Measurements from ENCODE around the gene PTDSS2.

Gene PTDSS2

GRCh38 chr11:537622-538430, 87.7 kb downstream of the PTDSS2 start:
- peak overlapping the region; percentile 85 for H3K27ac ChIP-seq

DNA sequence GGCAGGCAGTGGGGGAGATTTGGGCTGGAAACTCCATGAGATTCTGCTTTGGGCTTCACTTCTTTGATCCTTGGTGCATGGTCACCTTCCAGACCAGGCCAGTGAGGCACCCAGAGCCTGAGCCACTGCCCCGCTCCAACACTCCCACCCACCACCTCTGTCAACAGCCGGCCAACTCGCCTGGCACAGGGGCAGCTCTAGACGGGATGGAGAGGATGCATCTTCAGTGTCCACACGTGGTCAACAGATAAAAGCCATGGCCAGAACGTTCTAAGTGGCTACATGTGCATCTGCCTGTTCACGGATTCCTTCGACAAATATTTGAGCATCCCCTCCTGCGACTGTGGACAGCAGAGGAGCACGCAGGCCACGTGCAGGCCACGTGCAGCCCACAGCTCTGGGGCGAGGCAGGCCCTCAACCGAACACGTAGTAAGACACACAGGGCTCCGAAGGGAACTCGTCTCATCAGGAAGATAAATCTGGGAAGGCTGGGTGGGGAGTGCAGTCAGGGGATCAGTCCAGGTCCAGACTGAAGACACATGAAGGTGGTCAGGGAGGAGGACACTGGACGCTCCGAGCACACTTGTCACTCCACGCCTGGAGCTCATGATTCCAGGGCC, 88.5 kb downstream of the PTDSS2 start:
- H3K4me1 ChIP-seq (ENCODE audit: low read depth, poor library complexity, severe bottlenecking): peaks cover 27% of the 10 kb centered on the region
- no peaks in the 10 kb centered on the region for H3K27me3 ChIP-seq (ENCODE audit: insufficient read depth, low read depth)
- no peak for TF ChIP-seq CTCF (conservative IDR thresholded peaks at IDR 0.05; ENCODE audit: low read depth, low read length)
- H3K79me2 ChIP-seq (ENCODE audit: insufficient read depth, low read depth): peaks cover 4% of the 10 kb centered on the region; the same call in 1 of the 2 replicates
- H4K20me1 ChIP-seq (ENCODE audit: insufficient read depth): no peaks in the 10 kb centered on the region
- peak overlapping the region; percentile 84; the same call in 1 of the 2 replicates for H3K9ac ChIP-seq
- H2AFZ ChIP-seq (ENCODE audit: low read depth): no peak overlapping the region
- H3K4me3 ChIP-seq (IDR thresholded peaks at IDR 0.05; ENCODE audit: insufficient read depth, low read depth, low read length): no peak overlapping the region
- no peak overlapping the region for H3K27ac ChIP-seq
- H3K36me3 ChIP-seq (ENCODE audit: insufficient read depth): no peaks in the 10 kb centered on the region
- peak overlapping the region; percentile 76; the same call in 1 of the 2 replicates for H3K4me2 ChIP-seq

More at GRCh38 chr11:537622-538430, 87.7 kb downstream of the PTDSS2 start:
- peaks cover 29% of the 10 kb centered on the region for H3K4me1 ChIP-seq (ENCODE audit: low read depth, poor library complexity, severe bottlenecking)
- H3K4me2 ChIP-seq: peak overlapping the region; percentile 76
- peak overlapping the region; percentile 83 for H2AFZ ChIP-seq (ENCODE audit: low read depth)
- peak overlapping the region; percentile 84 for H3K9ac ChIP-seq
- no peaks in the 10 kb centered on the region for H3K36me3 ChIP-seq (ENCODE audit: insufficient read depth)
- no peak overlapping the region for H3K4me3 ChIP-seq (IDR thresholded peaks at IDR 0.05; ENCODE audit: insufficient read depth, low read depth, low read length)
- H3K79me2 ChIP-seq (ENCODE audit: insufficient read depth, low read depth): peaks cover 4% of the 10 kb centered on the region; the same call in 1 of the 2 replicates
- no peaks in the 10 kb centered on the region for H4K20me1 ChIP-seq (ENCODE audit: insufficient read depth)
- no peak for TF ChIP-seq CTCF (conservative IDR thresholded peaks at IDR 0.05; ENCODE audit: low read depth, low read length)
- no peaks in the 10 kb centered on the region for H3K27me3 ChIP-seq (ENCODE audit: insufficient read depth, low read depth)

DNA sequence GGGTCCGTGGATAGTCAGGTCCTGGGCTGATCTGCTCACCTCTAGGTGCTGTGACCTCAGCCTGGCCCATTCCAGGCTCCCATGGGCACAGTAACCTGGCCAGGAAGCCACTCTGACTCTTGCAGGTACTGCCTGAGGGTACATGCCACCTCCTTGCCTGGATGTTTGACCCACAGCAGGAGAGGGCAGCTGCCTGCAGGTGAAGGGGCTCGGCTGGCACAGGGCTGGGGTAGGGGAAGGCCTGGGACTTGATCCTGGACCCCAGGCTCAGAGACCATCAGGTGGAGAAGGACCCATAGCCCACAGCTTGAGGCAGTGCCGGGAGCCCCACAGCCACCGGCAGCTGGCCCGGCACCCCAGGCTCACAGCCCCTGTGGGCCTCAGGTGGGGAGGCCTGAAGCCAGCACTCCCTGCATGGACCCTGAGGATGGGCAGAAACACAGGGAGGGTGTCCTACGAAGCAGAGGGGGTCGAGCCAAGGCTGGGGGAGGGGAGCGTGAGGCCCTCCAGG, 89.9 kb downstream of the PTDSS2 start:
- no peak overlapping the region for H3K4me2 ChIP-seq
- no peaks in the 10 kb centered on the region for H3K36me3 ChIP-seq (ENCODE audit: insufficient read depth)
- no peak overlapping the region for H3K9ac ChIP-seq
- no peak overlapping the region for H3K27ac ChIP-seq
- peaks cover 19% of the 10 kb centered on the region for H3K4me1 ChIP-seq (ENCODE audit: low read depth, poor library complexity, severe bottlenecking)
- no peak overlapping the region for H3K4me3 ChIP-seq (IDR thresholded peaks at IDR 0.05; ENCODE audit: insufficient read depth, low read depth, low read length)
- no peak for TF ChIP-seq CTCF (conservative IDR thresholded peaks at IDR 0.05; ENCODE audit: low read depth, low read length)
- no peaks in the 10 kb centered on the region for H3K79me2 ChIP-seq (ENCODE audit: insufficient read depth, low read depth)
- no peaks in the 10 kb centered on the region for H4K20me1 ChIP-seq (ENCODE audit: insufficient read depth)
- no peaks in the 10 kb centered on the region for H3K27me3 ChIP-seq (ENCODE audit: insufficient read depth, low read depth)
- H2AFZ ChIP-seq (ENCODE audit: low read depth): no peak overlapping the region
